HG02840 (cell line): ENCODE data around the gene AUTS2.

ENCODE experiments used
- ATAC-seq: cut with Tn5 transposase; IDR thresholded peaks from one replicate; pipeline ENCODE4 v1.9.1; 2021; ENCODE audit warnings: mild to moderate bottlenecking, moderate library complexity, moderate number of reproducible peaks; ENCODE audit not compliant: unreplicated experiment, low FRiP score

Gene AUTS2

GRCh38 chr7:69908454-69908853 is 310.2 kb downstream of the AUTS2 start:
- ATAC-seq: no peak

- no peak for ATAC-seq
Observed at GRCh38 chr7:69910150-69910549, 311.9 kb downstream of the AUTS2 start.

DNA sequence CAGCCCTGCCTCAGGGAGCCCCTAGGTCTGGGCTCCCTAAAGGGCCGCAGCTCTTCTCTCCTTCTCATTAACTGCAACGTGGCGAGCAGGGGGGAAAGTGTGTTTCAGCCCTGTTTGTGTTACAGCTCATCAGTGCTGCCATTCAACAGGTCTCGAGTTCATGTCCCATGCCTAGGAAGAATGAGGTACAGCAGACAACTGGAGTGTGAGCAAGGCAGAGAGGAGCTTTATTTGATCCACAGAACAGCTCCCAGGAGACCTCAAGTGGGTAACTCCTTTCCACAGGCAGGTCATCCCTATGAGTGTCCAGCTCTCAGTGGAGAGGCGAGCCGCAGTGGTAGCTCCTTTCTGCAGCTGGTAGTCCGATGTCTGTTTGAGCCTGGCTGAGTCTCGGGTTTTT is 313.1 kb downstream of the AUTS2 start:
- ATAC-seq: no peak

GRCh38 chr7:69912141-69912540 is 313.9 kb downstream of the AUTS2 start:
- ATAC-seq: no peak

DNA sequence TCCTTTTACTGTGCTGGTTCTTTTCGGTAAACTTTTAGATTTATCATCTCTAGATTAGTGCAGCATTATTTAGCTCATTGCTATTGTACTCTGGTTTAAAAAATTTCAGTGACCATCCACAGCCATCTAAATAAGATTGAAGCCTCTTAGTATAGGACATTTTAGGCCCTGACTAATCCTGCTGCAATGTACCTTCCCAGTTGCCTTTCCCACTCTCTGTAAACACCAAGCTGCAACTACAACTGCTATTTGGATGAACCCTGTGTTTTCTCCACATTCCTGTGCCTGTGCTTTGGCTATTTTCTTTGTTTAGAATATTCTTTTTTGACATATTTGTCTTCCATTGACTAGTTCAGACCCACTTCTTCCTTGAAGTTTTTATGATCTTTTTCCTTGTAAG is 314.6 kb downstream of the AUTS2 start:
- ATAC-seq: no peak

DNA sequence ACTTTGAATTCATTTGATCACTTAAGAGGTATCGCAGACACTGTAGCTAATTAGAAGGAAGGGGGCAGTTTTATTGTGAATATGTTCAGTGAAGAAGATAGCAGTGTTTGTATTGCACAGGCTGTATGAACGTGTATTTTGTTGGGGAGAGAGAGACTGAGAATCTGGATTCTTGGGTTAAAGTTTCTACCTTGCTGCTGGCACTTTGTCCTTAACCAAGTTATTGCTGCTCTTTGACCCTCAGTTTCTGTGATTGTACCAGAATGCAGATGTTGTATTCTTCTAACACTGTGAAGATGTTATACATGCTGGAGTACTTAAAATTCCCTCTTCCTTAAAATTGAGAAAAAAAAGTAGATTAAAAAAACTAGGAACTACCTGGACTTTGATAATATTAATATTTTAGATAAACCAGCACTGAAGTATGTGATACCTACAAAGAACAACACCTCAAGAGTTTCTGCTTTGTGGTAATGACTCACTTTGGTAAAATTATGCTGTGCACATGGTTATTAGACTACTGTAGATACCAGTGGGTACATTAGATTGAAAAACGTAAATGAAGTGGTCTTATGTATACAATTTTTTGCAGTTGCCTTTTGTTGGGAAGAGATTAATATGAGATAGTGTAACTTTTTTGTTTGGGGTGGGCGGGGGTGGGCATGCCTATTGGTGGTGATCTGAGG is 321.3 kb downstream of the AUTS2 start:
- ATAC-seq: no peak

- ATAC-seq: no peak
Observed at GRCh38 chr7:69920797-69921196, 322.5 kb downstream of the AUTS2 start.

DNA sequence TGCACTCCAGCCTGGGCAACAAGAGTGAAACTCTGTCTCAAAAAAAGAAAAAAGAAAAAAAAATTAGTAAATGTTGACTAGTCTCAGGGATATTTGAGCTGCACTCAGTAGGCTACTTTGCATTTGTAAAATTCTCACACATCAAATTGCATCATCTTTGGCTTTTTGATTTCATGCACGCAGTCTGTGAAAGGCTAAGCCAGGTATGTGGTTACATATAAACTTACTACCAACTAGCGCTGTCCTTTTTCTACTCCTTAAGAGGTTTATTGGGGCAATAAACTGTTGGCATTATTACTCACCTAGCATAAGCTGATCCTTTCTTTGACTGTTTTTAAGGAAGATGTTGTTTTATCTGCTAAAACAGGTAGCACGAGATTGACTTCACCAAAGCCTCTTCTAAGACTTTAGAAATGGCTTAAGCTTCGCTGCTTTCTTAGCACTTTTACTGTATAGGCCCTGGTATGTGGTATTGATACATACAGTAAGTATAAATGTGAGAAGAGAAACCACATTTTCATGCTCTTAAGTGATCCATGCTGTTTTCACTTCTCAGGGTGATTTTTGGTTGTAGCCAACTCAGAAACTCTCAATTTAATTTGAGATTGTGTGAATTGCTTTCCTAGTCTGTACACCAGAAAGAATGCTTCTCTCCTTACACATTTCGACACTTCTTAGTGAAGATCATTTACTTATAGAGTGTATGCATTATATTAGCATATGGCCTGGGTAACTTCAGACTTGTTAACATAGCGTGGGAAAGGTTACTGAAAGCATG is 323.9 kb downstream of the AUTS2 start:
- ATAC-seq: no peak

DNA sequence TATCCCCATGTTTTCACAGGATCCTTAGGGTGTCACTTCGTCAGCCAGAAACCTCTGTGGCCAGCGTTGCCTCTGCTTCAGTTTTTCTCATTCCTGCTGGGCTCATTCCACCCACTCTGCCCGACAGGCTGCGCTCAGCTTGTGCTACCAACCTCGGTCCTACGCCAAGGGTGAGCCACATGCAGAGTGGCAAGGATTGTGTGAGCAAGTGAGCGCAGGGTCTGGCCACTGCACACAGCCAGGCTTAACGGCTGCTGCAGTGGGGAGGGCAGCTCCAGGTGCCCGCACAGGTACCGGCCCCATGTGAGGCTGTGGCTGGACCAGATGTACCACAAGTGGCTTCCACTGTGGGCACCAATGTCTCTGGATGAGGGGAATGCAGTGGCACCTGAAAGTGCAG is 329.2 kb downstream of the AUTS2 start:
- ATAC-seq: no peak

DNA sequence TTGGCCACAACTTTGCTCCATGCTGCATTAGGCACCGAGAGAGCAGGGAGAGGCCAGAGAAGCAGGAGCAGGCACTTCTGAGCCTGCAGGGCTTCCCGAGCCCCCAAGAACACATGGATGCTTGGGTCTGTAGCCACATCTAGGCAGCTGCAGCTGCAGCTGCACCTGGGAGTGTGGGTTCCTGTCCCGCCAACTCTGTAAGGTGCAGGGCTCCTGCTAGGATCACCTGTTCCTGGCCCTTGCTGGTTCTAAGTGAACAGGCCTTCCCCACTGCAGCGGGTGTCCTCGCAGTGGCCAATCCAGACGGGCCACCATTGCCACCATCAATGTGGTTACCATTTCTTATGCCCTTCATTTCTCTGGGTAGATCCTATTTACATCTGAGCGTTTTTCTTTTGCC is 330.3 kb downstream of the AUTS2 start:
- no peak for ATAC-seq

DNA sequence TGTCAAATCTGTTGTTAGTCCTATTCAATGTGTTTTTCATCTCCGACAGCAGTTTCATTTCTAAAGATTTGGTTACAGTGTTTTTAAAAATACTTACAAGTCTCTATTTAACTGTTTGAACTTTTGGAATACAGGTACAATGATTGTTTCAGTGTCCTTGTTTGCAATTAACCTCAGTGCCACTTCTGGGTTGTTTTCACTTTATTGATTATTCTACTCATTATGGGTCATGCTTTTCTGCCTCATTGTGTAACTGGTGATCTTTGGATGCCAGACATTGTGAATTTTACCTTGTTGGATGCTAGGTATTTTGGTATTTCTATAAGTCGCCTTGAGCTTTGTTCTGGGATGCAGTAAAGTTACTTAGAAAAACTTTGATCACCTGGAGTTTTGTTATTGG is 331.3 kb downstream of the AUTS2 start:
- no peak for ATAC-seq

DNA sequence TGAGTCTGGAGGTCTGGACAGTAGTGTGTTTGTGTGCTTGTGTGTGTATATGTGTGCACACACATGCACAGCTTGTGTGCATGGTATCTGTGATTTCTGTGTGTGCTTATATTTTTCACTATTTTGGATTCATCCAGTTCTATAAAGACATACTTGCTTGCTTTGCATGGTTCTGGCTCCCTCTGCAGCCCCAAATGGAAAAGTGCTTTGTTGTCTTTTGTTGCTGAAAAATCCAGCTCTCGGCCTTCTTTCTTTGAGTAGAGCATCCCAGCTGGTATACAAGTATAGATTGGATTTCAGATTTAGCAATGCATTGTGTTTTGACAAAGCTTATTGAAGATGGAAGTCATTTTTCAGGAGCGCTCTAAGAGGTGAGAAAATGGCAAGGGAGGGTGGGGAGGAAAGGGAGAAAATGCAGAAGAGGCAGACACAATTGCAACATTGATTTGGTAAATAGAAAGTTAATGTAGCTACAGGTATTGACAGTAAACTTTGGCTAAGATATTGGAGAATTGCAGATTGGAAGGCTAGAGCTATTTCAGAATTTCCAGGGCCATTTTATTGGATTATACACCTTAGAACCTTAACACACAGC is 333.9 kb downstream of the AUTS2 start:
- ATAC-seq: no peak

DNA sequence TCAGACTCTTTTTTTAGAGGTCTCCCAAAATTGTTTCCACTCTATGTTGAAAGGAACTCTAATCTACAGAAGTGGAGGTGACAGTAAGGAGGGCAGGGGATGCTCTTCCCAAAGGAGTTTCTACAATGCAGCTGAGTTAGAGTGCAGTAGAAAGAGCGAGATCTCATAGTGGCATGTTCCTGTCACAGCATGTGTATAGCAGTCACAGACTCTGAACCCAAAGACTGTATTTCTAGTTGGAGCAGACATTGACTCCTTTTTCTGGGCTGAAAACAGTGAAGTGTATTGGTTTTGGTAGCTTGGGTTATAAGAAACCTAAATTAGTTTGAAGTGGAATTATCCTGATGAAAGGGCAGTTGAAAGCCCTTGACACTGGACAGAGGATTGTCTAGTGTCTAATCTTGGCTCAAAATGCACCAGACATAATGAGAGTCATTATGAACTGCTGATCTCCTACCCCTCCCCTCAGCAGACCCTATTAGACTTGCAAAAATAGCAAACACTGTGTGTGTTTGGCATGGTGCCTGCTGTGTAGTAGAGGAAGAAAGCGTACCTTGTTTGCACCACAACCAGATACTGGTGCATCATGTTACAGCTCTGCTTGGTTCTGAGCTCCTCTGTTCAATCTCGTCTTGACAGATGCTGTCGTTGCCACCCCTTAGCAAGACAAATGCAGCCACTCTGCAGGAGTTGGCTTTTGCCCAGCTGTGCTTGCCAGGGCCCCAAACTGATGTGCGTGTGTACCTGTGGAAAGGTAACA is 336.0 kb downstream of the AUTS2 start:
- no peak for ATAC-seq

DNA sequence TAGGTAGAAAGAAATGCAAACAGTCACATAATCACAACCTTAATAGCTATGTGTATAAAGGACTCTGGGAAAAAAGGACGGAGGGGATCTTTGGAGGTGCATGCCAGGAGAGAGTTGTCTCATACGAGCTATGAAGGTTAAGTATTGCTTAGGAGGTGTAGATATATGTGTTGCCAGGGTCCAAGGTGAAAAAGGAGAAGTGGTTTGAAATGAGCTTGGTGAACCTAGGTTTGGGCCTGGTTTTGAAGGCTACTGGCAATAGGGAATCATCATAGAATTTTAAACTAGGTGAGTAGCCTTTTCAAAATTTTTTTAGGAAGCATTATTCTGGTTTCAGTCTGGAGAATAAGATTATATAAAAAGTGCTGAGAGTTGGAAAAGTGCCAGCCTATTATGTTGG is 336.8 kb downstream of the AUTS2 start:
- ATAC-seq: no peak

DNA sequence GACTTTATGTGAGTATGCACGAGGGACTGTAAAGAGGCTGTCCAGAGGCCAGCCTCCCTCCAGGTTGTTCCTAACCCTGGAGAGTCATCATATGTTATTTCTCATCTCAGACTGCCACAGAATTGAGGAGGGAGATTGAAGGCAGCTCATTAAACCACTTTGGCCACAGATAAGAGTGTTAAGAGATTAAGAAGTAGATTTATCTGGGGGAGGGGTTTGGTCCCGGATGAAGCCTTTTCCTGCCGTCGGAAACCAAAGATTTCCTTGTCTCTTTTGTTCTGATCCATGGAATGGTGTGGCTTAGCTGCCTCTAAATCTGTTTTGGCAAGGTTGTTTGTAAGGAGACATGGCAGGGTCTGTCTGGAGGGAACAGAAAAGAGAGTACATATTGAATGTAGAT is 338.8 kb downstream of the AUTS2 start:
- no peak for ATAC-seq

DNA sequence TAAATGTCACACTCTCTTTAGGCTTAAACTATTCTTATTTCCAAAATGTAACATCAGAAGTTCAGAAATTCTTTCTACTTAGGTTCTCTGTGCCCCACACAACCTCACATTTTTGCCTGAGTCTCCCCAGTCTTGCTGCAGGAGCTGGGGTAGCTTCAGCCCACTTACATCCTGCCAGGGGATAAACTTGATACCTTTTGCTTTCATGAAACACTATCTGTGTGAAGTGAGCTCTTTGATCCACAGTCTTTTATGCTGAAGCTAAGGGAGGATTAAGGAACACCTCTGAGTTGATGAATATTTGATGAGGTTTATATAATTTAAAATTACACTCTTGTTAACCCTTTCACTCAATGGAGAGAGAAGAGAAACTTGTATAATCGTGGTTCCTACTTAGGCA is 341.0 kb downstream of the AUTS2 start:
- no peak for ATAC-seq

- no peak for ATAC-seq
Observed at GRCh38 chr7:69941077-69941651, 342.9 kb downstream of the AUTS2 start.

GRCh38 chr7:69942573-69942972 is 344.3 kb downstream of the AUTS2 start:
- no peak for ATAC-seq

DNA sequence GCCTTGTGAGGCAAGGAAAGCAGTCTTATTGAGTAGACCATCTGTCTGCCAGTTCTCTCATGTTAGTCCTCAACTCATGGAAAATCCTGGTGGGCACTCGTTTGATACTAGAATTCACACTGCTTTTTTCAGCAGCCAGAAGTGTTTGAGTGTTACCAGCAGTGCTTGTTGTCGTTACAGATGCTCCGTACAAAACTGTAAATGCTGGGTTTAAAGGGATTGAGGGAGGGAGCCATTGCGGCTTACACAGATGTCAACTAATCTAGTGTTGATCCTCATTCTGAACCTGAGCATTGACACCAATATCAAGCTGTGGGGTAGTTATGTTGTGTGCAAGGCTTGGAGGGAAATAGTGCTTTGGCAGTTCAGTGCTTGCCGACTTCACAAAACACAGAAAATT is 348.6 kb downstream of the AUTS2 start:
- no peak for ATAC-seq

- no peak for ATAC-seq
Observed at GRCh38 chr7:69947998-69948397, 349.7 kb downstream of the AUTS2 start.

GRCh38 chr7:69949122-69949521 is 350.8 kb downstream of the AUTS2 start:
- no peak for ATAC-seq
